GM12878 (cell line): ENCODE measurements around the gene XPO1. TPM values are rescaled to one million over a fixed set of nuclear protein-coding genes. Genes with fewer than 3 reads are reported as not detected.

Experiments
- ATAC-seq: fragments of 200-7000 bp; cut with Tn5 transposase; 3 replicates; pipeline ENCODE4 v1.9.1; 2020; ENCODE audit warnings: mild to moderate bottlenecking, moderate library complexity
- BruUV-seq: library from RNA; stranded (reverse); fragments of 400-500 nt; replicated peaks from 2 replicates; lab custom pipeline; 2021; lab: Mats Ljungman, UMichigan
- CTCF ChIA-PET: fragments of 300-600 bp; sonication (Branson Sonifier 250); formaldehyde crosslinking; extraction: SDS; loops from one replicate; lab custom pipeline; 2021; ENCODE audit warnings: inconsistent platforms; lab: Yijun Ruan, JAX
- POLR2A ChIA-PET: fragments of 350-600 bp; formaldehyde crosslinking; extraction: SDS; loops from one replicate; lab custom pipeline; 2021; ENCODE audit warnings: inconsistent platforms; lab: Charles Lee
- RAD21 ChIA-PET: fragments of 300-600 bp; sonication (Branson Sonifier 250); formaldehyde crosslinking; loops from one replicate; lab custom pipeline; 2023; ENCODE audit warnings: antibody characterized with exemption; ENCODE audit not compliant: unreplicated experiment; lab: Charles Lee
- SMC1A ChIA-PET: fragments of 300-600 bp; sonication (Branson Sonifier 250); formaldehyde crosslinking; loops from one replicate; lab custom pipeline; 2023; ENCODE audit not compliant: unreplicated experiment, uncharacterized antibody; lab: Charles Lee
- DNase-seq: peaks from one replicate; pipeline ENCODE4 v3.0.0-alpha.2; 2011; ENCODE audit warnings: low read depth, low spot score
- FAIRE-seq: peaks from 3 replicates; lab custom pipeline; 2011; peaks lifted over from hg19 to GRCh38; lab: Jason Lieb, UNC
- H2AFZ ChIP-seq: 2 replicates; pipeline ENCODE4 v1.6.0; 2011; ENCODE audit warnings: low read depth, low read length, control low read depth; ENCODE audit not compliant: control insufficient read depth
- H3K27ac ChIP-seq: 2 replicates; pipeline ENCODE4 v1.5.1; 2011; ENCODE audit warnings: control low read depth; ENCODE audit not compliant: control insufficient read depth, insufficient read depth
- H3K27me3 ChIP-seq, 2 experiments: replicated peaks in 1 of 2; 2 replicates each; pipeline versions ENCODE4 v1.6.0 to v1.6.1; 2011; ENCODE audit warnings: low read length in 1 of 2; ENCODE audit not compliant: control insufficient read depth in 2 of 2, insufficient read depth in 2 of 2
- H3K36me3 ChIP-seq, 2 experiments: 2 replicates each; pipeline ENCODE4 v1.5.1; 2011; ENCODE audit warnings: low read length in 1 of 2; ENCODE audit not compliant: control insufficient read depth in 2 of 2, insufficient read depth in 2 of 2
- H3K4me1 ChIP-seq: 2 replicates; pipeline ENCODE4 v1.6.1; 2011; ENCODE audit warnings: mild to moderate bottlenecking, low read length, moderate library complexity, mixed read lengths; ENCODE audit not compliant: control insufficient read depth, insufficient read depth
- H3K4me2 ChIP-seq: 2 replicates; pipeline ENCODE4 v1.6.0; 2011; ENCODE audit warnings: control low read depth; ENCODE audit not compliant: control insufficient read depth, insufficient read depth
- H3K4me3 ChIP-seq: fragments of 200-600 bp; sonication (generic); 2 replicates; pipeline ENCODE4 v1.5.1; 2016
- H3K79me2 ChIP-seq: 2 replicates; pipeline ENCODE4 v1.6.0; 2011; ENCODE audit warnings: low read length; ENCODE audit not compliant: control insufficient read depth, insufficient read depth
- H3K9ac ChIP-seq: 2 replicates; pipeline ENCODE4 v1.8.0; 2011; ENCODE audit warnings: low read length, control low read depth, mixed read lengths; ENCODE audit not compliant: control insufficient read depth, insufficient read depth
- H3K9me3 ChIP-seq: replicated peaks from 3 replicates; pipeline ENCODE4 v1.5.1; 2011; ENCODE audit warnings: mild to moderate bottlenecking, low read length; ENCODE audit not compliant: control insufficient read depth, insufficient read depth
- H4K20me1 ChIP-seq: 2 replicates; pipeline ENCODE4 v1.6.0; 2011; ENCODE audit not compliant: control insufficient read depth, insufficient read depth
- BRCA1 ChIP-seq: IDR thresholded peaks from 2 replicates; pipeline ENCODE4 v1.6.1; 2011; ENCODE audit warnings: low read depth, low read length, improper control_type of control experiment
- CHD2 ChIP-seq: IDR thresholded peaks from 2 replicates; pipeline ENCODE4 v1.6.1; 2011; ENCODE audit warnings: low read depth, low read length, improper control_type of control experiment, borderline replicate concordance
- IKZF2 ChIP-seq, 2 experiments: fragments of 450-650 bp; IDR thresholded peaks; 2 replicates each; pipeline ENCODE4 v1.6.1; 2017; ENCODE audit warnings: mild to moderate bottlenecking in 2 of 2, moderate library complexity in 2 of 2
- NRF1 ChIP-seq: conservative IDR thresholded peaks from 2 replicates; pipeline ENCODE4 v1.6.1; 2011; ENCODE audit warnings: mild to moderate bottlenecking, low read depth, low read length, improper control_type of control experiment
- PML ChIP-seq: IDR thresholded peaks from 2 replicates; pipeline ENCODE4 v1.6.1; 2012; ENCODE audit warnings: low read length, inconsistent platforms
- RB1 ChIP-seq: fragments of 450-650 bp; formaldehyde crosslinking; IDR thresholded peaks from 2 replicates; pipeline ENCODE4 v1.6.1; 2017; ENCODE audit warnings: mild to moderate bottlenecking, borderline replicate concordance
- RFX5 ChIP-seq: IDR thresholded peaks from 2 replicates; pipeline ENCODE4 v1.6.1; 2011; ENCODE audit warnings: low read depth, low read length, improper control_type of control experiment
- ZBTB4 ChIP-seq: fragments of 450-650 bp; formaldehyde crosslinking; IDR thresholded peaks from 2 replicates; pipeline ENCODE4 v1.4.0; 2022; ENCODE audit warnings: mild to moderate bottlenecking, moderate library complexity
- ZBTB40 ChIP-seq: fragments of 450-650 bp; IDR thresholded peaks from 2 replicates; pipeline ENCODE4 v1.6.1; 2016; ENCODE audit warnings: mild to moderate bottlenecking, moderate library complexity, borderline replicate concordance
- ZNF207 ChIP-seq: fragments of 450-650 bp; IDR thresholded peaks from 2 replicates; pipeline ENCODE4 v1.6.1; 2014; ENCODE audit warnings: antibody characterized with exemption, mild to moderate bottlenecking, borderline replicate concordance
- WGBS: methylation state at CpG from one replicate; pipeline ENCODE4 v1.1.6; 2016; ENCODE audit warnings: low lambda C conversion rate; ENCODE audit not compliant: insufficient replicate concordance, insufficient coverage; ENCODE audit errors: missing lambda C conversion rate; 5-methylcytosine and 5-hydroxymethylcytosine counted together
- in situ Hi-C: fragments of 300-500 bp; cut with MboI; formaldehyde crosslinking; loops from 9 replicates; pipeline ENCODE4 v1.14.3; 2018; ENCODE audit warnings: mixed read lengths
- intact Hi-C: fragments of 100-400 bp; cut with micrococcal nuclease; formaldehyde crosslinking; loops from one replicate; pipeline ENCODE4 v1.14.2; 2022; ENCODE audit not compliant: unreplicated experiment
- polyA plus RNA-seq, 11 experiments: library from polyadenylated mRNA; depleted of rRNA in 4 of 11; unstranded in 6 of 11; stranded (reverse) in 5 of 11; fragments of >200 nt; fragmentation: Nextera tagmentation in 4 of 11; fragmentation: Illumina TruSeq in 1 of 11; extraction: Ambion mirVana in 4 of 11; extraction: Trizol in 1 of 11; gene quantifications; 1 replicate in 1 of 11; 2 replicates in 10 of 11; pipeline versions ENCODE4 v1.2.1 to v1.2.3, GENCODE V29; 2011 to 2016; ENCODE audit warnings: inconsistent platforms in 2 of 11, missing spikeins in 2 of 11, low read depth in 1 of 11
- total RNA-seq, 4 experiments: library from RNA; depleted of rRNA in 3 of 4; stranded (reverse); fragments of >200 nt in 3 of 4; fragmentation: Illumina TruSeq in 1 of 4; extraction: Trizol in 1 of 4; gene quantifications; 2 replicates each; pipeline versions ENCODE4 v1.2.1 to v1.2.3, GENCODE V29; 2013 to 2021

The XPO1 gene
- total and polyA plus RNA-seq, 10 of the 15 experiments (the other 5 are each of a cell fraction or from before 2014, with no cell fraction given) = 57.3 to 216 (median 153) TPM

GRCh38 chr2:61451178-61451577 lies 87.0 kb downstream of the XPO1 start:
- H3K4me1 ChIP-seq = peaks cover 7% of the 10 kb centered on the region
- TF ChIP-seq ZBTB40 (no peak), ZNF207 (no peak), BRCA1 (no peak), IKZF2 (IDR thresholded peaks at IDR 0.05) (no peak), RFX5 (no peak), NRF1 (no peak), CHD2 (no peak), ZBTB4 (CRISPR knock-in tag) (no peak), PML (no peak), RB1 (no peak)
- ChIA-PET CTCF (interaction anchor here (0.8 to 1.1 kb wide), 2 partner anchors 11 to 25 kb away, joined by 3 read pairs; no protein-coding TSS in a partner anchor), POLR2A (interaction anchor here (0.9 to 1.2 kb wide), 2 partner anchors 17 to 79 kb away, joined by 3 to 6 read pairs; no protein-coding TSS in a partner anchor), SMC1A (interaction anchor here (0.5 to 1.8 kb wide), 5 partner anchors 14 to 66 kb away, joined by 3 to 7 read pairs (median 4); no protein-coding TSS in a partner anchor), RAD21 (interaction anchor here (0.6 to 0.9 kb wide), 3 partner anchors 11 to 230 kb away, joined by 3 to 4 read pairs (median 3); no protein-coding TSS in a partner anchor)
- intact Hi-C loops (no loop called here), in situ Hi-C loops (no loop called here)
- peaks cover 2% of the 10 kb centered on the region; the same call in 2 of the 3 replicates for H3K9me3 ChIP-seq
- DNase-seq (no peak), FAIRE-seq (no peak), ATAC-seq (no peak)
- H4K20me1 ChIP-seq = no peaks in the 10 kb centered on the region
- no peaks in the 10 kb centered on the region; a peak in 1 of 4 replicates for H3K36me3 ChIP-seq
- no peaks in the 10 kb centered on the region for H3K27me3 ChIP-seq
- no peak overlapping the region for H3K4me2 ChIP-seq
- H3K79me2 ChIP-seq = peaks cover 85% of the 10 kb centered on the region
- H3K4me3 ChIP-seq = no peak overlapping the region
- H3K27ac ChIP-seq = no peak overlapping the region
- no peak overlapping the region for H2AFZ ChIP-seq
- WGBS = 93% methylated on average over 9 of the region's 9 CpGs
- H3K9ac ChIP-seq = no peak overlapping the region
- BruUV-seq = no TSS peak
